Measurements from ENCODE around the gene GCK.

GCK gene

DNA sequence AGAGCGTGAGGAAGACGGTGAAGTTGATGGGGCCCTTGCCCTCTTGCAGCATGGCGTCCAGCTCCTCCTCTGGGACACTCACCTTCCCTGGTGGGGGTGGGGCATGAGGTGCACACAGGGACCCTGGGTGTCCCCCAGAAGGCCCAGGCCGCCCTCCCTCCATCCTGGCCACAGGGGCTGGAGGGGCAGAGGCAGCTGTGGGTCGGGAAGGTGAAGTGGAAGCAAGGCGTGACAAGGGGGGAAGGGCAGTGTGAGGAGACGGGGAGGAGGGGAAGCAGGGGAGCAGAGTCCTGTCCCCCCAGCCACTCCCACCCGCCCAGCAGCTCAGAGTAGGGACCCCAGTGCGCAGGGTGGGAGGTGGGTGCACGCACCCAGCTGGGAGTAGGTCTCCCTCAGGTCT, 48.9 kb downstream of the GCK start:
- in situ Hi-C loops (cut with HindIII; ENCODE audit: low sequenced_read_pairs), result no loop called here
- no peak for DNase-seq (ENCODE audit: low read depth)
- no peak overlapping the region for H3K4me3 ChIP-seq (ENCODE audit: low read depth, low read length)
- TF ChIP-seq, protein P1, sequence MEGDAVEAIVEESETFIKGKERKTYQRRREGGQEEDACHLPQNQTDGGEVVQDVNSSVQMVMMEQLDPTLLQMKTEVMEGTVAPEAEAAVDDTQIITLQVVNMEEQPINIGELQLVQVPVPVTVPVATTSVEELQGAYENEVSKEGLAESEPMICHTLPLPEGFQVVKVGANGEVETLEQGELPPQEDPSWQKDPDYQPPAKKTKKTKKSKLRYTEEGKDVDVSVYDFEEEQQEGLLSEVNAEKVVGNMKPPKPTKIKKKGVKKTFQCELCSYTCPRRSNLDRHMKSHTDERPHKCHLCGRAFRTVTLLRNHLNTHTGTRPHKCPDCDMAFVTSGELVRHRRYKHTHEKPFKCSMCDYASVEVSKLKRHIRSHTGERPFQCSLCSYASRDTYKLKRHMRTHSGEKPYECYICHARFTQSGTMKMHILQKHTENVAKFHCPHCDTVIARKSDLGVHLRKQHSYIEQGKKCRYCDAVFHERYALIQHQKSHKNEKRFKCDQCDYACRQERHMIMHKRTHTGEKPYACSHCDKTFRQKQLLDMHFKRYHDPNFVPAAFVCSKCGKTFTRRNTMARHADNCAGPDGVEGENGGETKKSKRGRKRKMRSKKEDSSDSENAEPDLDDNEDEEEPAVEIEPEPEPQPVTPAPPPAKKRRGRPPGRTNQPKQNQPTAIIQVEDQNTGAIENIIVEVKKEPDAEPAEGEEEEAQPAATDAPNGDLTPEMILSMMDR (IDR thresholded peaks at IDR 0.05; ENCODE audit: low read depth, low read length, missing control alignments), result no peak

DNA sequence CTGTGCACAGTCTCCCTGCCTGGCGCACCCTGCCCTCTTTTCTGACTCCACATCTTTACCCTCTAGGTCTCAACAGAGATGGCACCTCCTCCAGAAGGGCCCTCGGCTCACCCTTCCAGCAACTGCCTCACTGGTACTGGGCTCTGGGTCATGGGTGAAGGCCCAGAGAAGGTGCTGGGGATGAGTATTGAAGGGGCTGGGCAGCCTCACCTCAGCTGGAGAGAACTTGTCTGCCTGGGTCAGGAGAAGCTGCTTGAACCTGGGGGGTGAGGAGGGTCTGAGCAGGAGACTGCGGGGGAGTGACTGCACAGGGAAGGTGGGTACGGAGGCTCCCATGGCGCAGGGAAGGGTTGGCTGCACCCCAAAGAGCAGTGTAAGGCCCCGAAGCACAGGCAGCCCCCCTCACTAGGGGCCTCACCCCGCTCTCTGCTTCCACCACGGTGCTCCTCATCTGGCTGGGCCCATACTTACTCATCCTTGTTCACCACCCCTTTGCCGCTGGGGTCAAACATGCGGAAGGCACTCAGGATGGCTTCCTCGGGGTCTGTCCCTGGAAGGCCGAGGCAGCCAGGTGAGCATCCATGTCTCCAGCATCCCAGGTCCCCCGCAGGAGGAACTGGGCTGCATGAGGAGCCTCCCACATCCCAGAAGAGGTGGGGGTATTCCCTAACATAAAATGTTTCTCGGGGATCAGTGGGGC, 49.8 kb downstream of the GCK start:
- no peak for DNase-seq (ENCODE audit: low read depth)
- in situ Hi-C loops (cut with HindIII; ENCODE audit: low sequenced_read_pairs), result no loop called here
- H3K4me3 ChIP-seq (ENCODE audit: low read depth, low read length), result no peak overlapping the region
- TF ChIP-seq, protein P1 (IDR thresholded peaks at IDR 0.05; ENCODE audit: low read depth, low read length, missing control alignments), result no peak

DNA sequence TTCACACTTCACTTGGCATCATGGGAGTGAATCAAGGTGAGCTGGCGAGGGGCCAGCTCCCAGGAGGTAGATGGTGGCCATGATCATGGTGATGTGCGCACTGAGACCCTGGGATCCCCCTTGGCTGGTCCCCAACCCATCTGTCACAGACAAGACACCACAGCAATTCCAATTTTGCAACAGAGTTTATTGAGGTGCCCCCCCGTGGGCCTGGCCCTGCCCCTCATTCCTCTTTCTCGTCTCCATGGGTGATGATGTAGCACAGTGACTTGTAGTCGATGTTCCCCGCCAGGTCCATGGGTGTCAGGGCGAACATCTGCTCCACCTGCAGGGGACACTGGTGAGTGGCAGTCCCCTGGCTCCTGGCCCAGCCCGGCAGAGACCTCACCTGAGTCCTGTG, 50.5 kb downstream of the GCK start:
- DNase-seq (ENCODE audit: low read depth), result no peak
- no peak overlapping the region for H3K4me3 ChIP-seq (ENCODE audit: low read depth, low read length)
- TF ChIP-seq, protein P1 (IDR thresholded peaks at IDR 0.05; ENCODE audit: low read depth, low read length, missing control alignments), result no peak
- in situ Hi-C loops (cut with HindIII; ENCODE audit: low sequenced_read_pairs), result no loop called here

DNA sequence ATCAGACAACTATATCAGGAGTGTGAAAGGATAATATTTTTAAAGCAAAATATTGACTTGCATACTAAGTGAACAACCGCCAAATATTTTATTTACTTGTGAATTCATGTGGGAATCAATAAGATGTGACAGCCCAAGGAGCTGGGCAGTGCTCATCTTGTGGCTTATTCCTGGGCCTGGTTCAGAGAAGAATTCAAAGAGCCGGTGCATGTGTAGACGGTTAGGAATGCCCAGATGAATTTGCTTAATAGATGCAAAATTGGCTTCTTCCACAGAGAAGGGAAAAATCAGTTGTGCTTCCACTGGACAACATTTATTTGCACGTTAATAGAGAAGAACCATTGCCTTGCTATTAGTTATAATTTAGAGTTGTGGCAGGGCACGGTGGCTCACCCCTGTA, 52.5 kb downstream of the GCK start:
- DNase-seq (ENCODE audit: low read depth), result no peak
- TF ChIP-seq, protein P1 (IDR thresholded peaks at IDR 0.05; ENCODE audit: low read depth, low read length, missing control alignments), result no peak
- in situ Hi-C loops (cut with HindIII; ENCODE audit: low sequenced_read_pairs), result no loop called here
- H3K4me3 ChIP-seq (ENCODE audit: low read depth, low read length), result no peak overlapping the region

DNA sequence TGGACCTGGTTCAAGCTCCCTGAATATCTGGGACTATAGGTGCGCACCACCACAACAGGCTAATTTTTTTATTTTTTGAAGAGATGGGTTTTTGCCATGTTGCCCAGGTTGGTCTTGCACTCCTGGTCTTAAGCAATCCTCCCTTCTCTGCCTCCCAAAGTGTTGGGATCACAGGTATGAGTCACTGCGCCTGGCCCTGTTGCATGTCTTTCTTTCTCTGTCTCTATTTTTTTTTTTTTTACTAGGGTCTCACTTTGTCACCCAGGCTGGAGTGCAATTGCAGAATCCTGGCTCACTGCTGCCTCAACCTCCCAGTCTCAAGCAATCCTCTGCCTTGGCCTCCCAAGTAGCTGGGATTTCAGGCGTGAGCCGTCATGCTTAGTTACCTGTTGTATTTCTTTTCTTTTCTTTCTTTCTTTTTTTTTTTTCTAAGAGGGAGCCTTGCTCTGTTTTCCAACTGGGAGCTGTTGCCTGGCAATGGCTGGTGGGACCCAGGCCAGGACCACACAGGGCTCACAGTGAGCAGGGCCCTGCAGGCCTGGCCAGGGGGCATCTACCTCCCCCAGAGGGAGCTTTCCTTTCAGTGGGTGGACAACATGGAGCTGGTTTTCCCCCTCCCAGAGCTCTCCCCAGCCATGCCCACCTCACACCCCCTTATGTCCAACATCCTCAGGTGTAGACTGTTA, 54.2 kb downstream of the GCK start:
- TF ChIP-seq, protein P1 (IDR thresholded peaks at IDR 0.05; ENCODE audit: low read depth, low read length, missing control alignments), result no peak
- in situ Hi-C loops (cut with HindIII; ENCODE audit: low sequenced_read_pairs), result no loop called here
- no peak for DNase-seq (ENCODE audit: low read depth)
- no peak overlapping the region for H3K4me3 ChIP-seq (ENCODE audit: low read depth, low read length)

DNA sequence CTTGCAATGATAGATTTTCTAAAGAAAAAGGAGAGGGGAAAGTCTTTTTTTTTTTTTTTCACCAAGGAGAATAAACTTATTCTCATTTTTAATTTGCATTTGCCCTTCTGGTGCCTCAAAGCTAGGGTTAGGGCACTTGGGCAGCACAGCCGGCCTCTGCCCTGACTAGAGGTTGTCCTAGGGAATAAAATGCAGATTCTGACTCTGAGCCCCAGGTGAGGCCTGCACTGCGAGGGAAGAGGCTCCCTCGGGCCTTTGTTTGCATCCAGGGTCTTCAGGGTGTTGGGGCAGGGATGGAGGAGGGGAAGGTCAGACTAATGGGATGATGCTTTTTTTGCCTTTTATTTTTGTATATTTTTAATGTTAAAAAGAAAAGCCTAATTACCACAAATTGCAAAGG, 55.9 kb downstream of the GCK start:
- no peak for DNase-seq (ENCODE audit: low read depth)
- H3K4me3 ChIP-seq (ENCODE audit: low read depth, low read length), result no peak overlapping the region
- in situ Hi-C loops (cut with HindIII; ENCODE audit: low sequenced_read_pairs), result no loop called here
- TF ChIP-seq, protein P1 (IDR thresholded peaks at IDR 0.05; ENCODE audit: low read depth, low read length, missing control alignments), result no peak

Data from astrocyte of the cerebellum (primary cell).